Stimulated activated CD4-positive, alpha-beta T cell treated with anti-CD3 and anti-CD28 coated beads, Interleukin-12 subunit alpha, Interleukin-12 subunit beta, amount 100 ng/mL, for 48 hours (primary cell): ENCODE data around the gene ATN1.

Experiments
- DNase-seq, 3 donors: peaks; one replicate each; pipeline ENCODE4 v3.0.0-alpha.2; 2020; ENCODE audit warnings: low read depth in 2 of 3, low spot score in 1 of 3

ATN1 gene

DNA sequence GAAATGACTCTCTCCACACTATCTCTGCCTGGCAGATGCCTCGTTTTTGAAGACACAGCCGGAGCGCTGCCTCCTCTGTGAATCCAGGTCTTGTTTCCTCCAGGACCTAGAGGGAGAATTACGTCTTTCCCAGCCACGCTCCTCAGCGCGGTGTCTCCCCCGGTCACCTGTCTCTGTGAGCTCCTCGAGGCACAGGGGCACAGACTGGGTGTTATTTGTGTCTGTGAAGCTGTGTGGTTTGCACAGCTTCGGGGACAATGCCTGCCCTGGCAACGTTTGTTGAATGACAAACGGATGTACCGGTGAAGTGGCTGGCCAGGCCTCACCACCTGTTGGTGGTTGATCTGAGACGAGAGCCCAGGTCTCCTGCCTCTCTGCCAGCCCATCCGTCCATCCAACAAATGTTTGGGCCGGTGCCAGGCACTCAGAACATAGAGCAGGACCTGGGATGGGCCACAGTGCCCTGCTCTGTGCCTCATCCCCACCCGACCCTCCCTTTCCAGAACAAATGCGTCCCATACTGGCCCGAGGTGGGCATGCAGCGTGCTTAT lies 29.5 kb downstream of the ATN1 start:
- no peak for DNase-seq

DNA sequence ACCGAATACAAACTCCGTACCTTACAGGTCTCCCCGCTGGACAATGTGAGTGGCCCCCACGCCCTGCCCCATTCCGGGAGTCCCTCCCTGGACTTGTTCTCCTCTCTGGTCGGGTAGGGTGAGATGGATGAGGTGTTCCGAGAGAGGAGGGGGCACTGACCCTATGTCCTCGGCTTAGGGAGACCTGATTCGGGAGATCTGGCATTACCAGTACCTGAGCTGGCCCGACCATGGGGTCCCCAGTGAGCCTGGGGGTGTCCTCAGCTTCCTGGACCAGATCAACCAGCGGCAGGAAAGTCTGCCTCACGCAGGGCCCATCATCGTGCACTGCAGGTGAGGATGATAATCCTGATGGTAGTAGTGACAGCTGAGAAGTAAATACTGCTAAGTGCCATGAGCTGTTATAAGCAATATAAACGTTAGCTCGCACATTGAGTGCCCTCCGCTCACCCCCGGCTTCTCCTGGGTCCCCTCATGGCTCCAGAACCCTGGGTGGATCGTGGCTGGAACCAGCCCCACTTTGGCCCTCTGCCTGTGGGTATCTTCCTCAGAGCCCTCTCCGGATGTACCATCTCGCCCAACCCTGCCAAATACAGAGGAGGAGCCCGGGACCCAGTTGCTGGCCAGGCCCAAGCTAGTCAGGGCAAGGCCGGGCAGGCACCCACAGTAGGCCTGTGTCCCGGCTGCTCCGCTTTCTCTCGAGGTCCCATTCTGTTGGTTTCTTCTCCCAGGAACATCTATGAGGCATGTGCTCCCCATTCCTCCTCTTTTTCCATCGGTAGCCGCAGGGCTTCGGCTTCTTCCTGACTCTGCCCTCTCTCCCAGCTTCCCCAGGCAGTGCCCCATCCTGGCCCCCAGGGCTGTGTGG lies 30.2 kb downstream of the ATN1 start:
- DNase-seq: no peak

DNA sequence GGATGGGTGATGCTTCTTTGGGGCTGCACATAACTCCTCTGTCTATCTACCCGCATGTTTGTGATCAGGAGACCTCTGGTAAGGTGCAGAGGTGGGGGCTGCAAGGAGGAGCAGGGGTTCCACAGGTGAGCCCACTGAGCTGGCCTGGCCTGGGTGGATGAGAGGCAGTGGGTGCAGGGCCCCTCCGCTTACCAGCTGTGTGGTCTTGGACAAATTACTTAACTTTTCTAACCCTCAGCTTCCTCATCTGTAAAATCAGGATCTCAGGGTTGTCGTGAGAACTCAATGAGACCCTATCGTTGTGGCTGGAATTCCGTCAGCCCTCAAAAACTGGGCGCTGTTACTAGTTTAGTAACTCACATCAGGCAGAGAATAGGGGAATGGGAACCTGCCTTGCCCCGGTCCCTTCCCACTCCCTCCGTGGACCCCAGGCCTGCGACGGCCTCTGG lies 30.9 kb downstream of the ATN1 start:
- no peak for DNase-seq

DNA sequence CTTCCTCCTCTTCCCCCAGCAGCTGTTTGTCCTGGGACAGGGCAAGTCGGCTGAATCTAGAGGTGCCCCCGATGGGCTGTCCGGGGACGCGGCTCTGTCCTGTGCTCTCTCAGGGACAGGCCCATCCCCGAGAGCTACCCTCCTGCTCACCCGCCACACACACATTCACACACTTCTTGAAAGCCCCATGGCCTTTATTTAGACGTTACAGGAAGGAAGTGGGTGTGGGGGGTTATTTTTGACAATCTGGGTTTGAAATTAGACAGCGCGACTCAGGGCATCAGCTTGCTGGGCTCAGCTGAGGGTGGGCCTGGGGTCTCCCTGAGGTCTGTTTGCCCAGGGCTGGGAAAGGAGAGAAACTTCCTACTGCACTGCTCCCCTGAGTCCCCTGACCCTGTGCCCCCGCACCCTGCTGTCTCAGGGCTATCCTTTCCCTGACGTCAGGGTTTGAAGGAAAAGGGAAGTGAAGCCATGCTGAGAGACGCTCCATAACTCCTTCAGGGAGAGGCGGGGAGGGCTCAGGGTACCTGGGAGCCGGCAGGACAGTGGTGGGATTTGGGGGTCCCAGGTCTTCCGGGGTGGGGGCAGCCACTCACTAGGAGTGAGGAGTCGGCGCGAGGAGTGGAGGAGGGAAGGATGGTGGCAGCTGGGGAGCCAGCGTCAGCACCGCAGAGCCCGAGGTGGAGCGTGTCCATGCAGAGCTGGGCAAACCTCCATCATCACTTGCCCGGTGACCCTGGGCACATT lies 31.5 kb downstream of the ATN1 start:
- DNase-seq: peak in 2 of 3 donors; percentile 55 to 60

DNA sequence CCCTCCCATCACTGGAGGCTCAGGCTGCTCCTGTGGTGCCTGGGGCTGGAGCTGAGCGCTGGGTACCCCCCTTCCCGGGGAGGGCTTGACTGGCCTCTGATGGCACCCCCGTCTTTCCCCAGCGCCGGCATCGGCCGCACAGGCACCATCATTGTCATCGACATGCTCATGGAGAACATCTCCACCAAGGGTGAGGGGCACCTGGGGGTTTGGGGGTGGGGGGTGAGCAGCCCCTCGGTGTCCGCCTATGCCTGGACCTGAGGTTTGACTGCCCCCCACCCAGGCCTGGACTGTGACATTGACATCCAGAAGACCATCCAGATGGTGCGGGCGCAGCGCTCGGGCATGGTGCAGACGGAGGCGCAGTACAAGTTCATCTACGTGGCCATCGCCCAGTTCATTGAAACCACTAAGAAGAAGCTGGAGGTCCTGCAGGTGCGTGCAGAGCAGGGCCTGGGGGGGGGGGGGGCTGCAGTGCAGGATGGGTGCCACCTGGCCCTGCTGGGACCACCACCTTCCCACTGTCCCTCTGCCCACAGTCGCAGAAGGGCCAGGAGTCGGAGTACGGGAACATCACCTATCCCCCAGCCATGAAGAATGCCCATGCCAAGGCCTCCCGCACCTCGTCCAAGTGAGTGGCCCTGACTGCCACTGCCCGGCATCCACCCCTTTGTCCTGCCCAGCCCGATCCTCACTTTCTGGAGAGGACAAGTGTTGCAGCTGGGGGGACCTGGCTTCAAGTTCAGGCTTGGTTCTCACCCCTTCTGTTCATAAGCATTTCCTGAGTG lies 32.2 kb downstream of the ATN1 start:
- no peak for DNase-seq

DNA sequence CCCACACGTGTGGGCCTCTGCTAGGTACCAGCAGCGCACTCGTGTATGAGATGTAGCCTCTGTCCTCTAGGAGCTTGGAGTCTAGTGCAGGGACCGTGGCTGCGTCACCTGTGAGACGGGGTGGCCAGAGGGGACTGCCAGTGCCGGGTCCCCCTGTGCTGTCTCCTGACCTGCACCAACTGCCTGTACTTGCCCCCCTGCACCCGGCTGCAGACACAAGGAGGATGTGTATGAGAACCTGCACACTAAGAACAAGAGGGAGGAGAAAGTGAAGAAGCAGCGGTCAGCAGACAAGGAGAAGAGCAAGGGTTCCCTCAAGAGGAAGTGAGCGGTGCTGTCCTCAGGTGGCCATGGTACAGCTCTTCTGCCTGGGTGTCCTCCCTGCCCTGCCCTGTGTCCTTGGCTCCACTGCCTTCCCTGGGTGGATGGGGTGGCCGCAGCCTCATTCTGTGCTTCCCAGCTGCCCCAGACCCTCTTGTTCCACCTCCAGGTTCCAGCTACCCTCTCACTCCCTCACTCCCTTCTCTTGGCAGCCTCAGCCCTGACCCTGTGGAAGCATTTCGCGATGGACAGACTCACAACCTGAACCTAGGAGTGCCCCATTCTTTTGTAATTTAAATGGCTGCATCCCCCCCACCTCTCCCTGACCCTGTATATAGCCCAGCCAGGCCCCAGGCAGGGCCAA lies 33.0 kb downstream of the ATN1 start:
- DNase-seq: no peak

DNA sequence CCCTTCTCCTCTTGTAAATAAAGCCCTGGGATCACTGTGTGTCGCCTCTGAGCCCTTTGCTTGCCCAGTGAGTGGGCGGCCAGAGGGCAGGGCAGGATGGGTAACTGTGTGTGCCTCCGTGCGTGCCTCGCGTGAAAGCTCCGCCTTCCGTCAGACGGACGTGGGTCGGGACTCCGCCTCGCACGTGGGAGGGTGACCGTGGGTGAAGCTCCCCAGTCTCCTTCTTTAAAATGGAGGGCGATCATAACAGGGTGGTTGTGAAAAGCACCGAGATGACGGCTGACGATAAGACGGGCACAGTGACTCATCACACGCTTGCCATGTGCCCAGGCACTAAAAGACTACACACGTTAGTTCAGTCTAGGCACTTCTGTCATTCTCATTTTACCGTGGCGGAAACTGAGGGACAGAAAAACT lies 33.5 kb downstream of the ATN1 start:
- DNase-seq: peak; percentile 88 to 91 (median 90)

DNA sequence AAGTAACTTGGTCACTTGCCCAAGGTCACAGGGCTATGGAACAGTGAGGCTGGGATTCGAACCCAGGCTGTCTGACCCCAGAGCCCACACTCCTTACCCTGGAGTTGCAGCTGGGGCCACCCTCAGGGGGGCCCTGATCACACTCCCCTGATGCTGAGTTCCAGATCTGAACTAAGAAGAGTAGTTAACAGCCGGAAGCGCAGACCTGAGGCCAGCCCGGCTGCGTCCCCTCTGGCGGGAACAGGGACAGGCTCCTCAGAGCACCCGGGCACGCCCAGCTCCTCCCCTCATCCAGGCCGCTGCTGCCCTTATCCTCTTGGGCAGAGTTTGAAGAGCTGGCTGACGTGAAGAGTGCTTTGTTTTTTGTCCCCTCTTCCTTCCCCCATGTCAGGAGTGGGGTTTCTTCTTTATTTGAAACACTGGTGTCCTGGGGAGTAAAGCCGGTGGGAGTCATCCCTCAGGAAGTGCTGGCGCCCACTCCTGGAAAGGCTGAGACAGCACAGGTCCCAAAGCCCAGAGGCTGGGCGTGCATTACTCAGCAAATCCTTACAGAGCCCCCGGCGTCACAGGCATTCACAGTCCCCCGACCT lies 34.0 kb downstream of the ATN1 start:
- peak in 2 of 3 donors; percentile 50 to 56 for DNase-seq

DNA sequence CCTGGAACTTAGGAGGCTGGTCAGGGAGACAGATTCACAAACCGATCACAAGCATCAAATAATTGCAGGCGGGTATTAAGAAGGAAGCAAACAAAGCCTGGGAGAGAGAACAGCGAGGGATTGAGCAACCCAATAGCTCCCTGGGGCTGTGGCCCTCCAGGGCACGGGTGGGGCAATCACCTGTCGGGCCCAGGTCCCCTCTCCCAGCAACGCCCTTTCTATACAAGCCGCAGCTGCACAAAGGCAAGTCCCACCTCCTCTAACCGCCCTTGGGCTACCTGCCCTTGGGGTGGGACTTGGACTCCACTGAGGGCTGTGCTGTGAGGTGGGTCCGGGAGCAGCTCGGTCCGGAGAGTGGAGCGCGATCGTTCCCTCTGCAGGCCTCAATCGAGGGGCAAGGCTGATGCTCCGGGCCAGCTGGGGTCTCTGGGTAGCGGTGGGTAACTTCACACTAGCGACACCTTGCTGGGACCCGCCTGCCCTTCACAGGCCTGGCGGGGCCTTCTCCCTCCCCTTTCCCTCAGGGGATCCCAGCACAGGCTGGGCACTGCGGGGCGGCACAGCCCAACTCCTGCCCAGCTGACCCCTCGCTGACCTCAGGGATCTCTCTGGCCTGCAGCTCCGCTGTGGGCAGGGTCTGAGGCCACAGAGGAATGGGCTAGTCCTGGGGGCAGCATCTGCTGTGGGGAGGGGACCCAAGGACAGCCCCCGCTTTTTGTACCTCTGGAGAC lies 34.7 kb downstream of the ATN1 start:
- no peak for DNase-seq

DNA sequence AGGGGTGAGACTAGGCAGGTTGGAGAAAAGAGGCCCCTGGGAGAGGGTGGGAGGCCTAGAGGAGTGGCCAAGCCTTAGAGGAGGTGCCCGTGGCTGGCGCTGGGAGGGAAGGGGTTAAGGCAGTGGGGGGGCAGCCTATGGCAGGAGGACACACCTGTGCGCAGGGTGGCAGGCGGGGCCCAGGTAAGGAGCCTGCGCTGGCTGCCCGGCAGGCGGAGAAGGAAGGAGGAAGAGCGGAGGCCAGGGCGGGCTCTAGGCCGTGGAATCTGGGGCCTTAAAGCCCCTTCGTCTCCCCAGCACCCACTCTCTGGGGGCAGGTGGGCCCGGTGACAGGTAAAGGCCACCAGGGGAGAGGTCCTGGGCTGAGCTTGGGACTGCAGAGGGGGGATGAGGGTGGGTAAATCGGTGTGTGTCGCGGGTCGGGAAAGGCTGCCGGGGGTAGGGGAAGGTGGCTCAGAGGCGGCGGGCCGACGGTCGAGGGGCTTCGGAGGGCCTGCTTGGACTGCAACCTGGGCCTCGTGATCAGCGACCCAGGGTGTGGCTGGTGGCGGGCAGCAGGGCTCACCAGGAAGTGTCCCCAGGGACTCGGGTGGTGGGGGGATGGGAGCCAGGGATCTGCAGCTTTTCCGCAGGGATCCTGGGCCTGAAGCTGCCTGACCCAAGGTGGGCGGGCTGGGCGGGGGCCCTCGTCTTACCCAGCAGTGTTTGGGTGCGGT lies 35.4 kb downstream of the ATN1 start:
- no peak for DNase-seq

DNA sequence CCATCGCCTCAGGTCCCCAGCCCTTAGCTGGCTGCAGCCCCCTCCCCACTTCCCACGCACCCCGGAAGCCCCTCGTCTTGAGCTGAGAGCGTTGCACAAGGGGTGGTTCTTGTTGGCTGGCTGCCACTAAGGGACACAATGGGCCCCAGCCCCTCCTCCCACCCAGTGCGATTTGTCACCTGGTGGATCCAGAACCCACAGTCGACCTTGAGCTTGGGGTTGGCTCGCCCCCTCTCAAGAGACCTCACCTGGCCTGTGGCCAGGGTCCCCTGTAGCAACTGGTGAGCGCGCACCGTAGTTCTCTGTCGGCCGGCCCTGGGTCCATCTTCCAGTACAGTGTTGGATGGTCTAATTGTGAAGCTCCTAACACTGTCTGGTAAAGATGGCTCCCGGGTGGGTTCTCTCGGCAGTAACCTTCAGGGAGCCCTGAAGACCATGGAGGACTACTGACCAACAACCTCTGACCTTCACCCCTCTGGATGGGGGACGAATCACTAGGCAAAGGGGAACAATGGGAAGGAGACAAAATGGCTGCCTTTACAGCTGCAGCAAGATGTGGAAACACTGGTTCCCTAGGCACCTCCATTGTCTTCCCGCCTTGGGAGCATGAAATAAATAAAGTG lies 36.1 kb downstream of the ATN1 start:
- no peak for DNase-seq

DNA sequence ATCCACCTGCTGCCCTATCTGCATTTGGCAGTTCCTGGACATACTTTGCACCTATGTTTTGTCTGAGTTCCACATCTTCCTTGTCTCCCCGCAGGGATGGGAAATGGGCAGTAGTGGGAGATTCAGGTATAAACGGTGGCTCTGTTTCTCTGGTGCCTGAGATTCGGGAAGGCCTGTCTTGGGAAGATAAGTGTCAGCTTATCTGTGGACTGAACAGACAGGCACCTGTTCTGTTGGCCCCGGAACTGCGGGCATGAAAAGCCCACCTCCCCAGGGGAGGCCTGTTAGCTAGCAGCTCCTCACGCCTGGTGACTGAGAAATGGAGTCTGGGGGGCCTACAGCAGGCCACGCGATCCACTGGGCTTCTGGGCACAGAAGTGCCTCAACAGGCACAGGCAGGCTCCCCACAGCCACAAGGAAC lies 36.9 kb downstream of the ATN1 start:
- no peak for DNase-seq

DNA sequence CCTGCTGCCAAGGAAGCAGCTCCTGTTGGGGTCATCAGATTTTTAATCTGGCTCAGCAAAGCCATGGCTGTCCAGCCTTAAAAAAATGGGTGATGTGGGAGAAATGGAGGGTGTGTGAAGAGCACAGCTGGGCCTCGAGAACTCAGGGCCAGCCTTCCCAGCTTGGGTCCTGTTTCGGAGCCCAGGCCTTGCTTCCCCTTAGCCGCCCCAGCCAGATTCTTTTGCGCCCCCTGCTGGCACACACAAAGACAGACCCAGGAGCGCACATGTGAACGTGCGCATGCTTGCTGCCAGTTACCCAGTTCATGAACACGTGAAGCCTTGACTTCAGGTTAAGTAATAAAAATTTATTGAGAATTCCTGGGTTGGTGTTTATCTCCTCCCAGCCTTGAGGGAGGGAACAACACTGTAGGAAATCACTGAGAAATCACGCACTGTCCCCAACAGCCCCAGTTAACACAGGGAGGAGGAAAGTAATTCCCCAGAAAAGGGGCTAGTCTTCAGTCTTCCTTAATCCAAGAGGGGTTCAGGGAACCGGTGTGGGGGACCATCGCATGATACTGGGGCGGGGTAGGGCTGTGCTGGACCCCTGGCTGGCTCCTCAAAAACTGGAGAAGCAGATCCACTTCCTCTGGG lies 37.4 kb downstream of the ATN1 start:
- DNase-seq: peak; percentile 73 to 91 (median 84)

DNA sequence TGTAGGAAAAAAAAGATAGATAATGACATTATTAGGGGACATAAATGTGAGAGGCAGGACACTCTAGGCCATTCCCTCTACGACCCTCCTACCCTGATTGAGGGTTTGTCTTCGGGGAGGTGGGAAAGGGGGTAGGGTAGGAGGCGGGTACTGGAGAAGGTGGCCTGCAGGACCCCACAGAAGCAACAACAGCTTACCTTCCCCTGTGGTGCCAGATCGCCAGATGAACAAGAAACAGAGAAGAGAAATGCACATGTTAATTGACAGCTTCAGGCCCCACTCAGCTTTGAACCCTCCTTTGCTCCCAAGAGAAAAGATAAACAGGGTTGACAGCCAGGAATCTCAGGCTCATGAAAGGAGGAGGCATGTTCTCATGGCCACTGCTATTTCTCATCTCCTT lies 38.0 kb downstream of the ATN1 start:
- DNase-seq: no peak

DNA sequence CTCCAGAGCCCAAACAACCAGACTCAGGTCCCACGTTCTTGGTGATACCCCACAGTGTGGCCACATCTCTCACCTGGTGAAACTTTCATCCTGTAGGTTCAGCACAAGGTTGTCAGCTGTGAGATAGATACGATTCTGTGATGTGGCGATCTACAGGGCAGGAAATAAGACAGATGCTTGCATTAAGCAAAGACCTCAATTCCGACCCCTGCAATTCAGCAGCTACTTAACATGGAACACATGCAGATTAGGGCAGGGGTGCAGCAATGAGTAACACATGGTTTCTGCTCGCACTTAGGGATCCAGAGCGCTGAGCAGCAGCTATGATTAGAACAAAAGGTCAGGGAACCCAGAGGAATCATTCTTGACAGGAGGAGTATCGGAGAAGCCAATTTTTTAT lies 38.6 kb downstream of the ATN1 start:
- DNase-seq: no peak

DNA sequence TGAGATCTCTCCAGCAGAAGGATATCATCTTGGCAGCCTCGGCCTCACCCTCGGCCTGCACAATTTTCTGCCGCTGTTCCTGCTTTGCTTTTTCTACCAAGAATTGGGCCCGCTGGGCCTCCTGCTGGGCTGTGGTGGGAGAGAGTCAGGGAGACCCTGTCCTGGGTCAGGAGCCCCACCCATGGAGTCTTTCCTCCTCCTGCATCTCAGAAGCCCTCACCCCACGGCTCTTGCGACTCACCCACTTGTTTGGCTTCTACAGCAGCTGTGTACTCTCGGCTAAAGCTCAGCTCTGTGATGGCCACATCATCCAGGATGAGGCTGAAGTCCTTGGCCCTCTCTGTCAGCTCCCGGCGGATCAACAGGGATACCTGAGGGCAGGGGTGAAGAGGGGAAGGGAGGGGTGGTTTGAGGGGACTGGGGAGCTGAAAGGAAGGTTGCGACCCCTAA lies 39.9 kb downstream of the ATN1 start:
- no peak for DNase-seq

DNA sequence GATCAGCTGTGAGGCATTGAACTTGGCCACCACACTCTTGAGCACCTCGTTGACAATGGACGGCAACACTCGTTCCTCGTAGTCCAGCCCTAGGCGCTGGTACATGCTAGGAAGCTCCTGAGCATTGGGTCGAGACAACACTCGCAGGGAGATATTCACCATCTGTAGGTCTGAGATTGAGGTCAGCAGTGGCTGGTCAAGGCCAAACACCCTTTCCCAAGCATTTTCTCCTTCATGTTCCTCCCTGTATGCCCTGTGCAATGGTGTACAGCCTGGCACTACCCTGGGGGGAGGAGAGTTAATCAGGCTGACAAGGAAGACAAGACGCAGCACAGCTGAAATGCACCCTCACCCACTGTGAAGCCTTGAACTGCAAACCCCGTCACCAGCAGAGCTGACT lies 40.7 kb downstream of the ATN1 start:
- DNase-seq: no peak

DNA sequence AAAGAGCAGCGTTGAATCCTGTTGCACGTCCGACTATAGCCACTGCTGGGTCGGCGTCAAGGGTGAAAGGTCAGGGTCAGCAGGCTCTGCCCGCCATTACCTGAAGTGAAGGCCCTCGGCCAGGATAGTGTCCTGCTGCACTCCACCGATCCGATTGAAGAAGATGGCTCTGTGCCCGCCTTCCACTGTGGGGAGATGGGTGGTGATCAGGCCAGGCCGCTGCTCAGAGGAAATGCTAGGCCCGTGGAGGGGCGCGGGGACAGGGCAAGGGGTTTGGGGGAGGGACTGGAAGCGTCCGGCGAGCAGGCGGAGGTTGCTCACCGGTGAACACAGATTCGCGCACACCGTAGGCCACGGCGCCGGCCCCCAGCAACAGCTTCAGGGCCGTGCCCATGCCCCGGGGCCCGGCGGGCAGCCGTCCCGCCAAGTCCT lies 42.4 kb downstream of the ATN1 start:
- no peak for DNase-seq
